Breast epithelium (tissue), 3 donors: ENCODE results near the gene ACSS1.

ENCODE experiments used
- CTCF ChIP-seq, 3 donors: fragments of 450-650 bp; IDR thresholded peaks; one replicate each; pipeline ENCODE4 v1.5.1; 2016 to 2017; ENCODE audit warnings: antibody characterized with exemption in 3 of 3, mild to moderate bottlenecking in 3 of 3, moderate library complexity in 3 of 3
- POLR2A ChIP-seq: fragments of 450-650 bp; IDR thresholded peaks from one replicate; pipeline ENCODE4 v1.6.1; 2016; ENCODE audit warnings: antibody characterized with exemption, mild to moderate bottlenecking, moderate library complexity
- POLR2AphosphoS5 ChIP-seq, 3 donors: sonication (generic); formaldehyde crosslinking; IDR thresholded peaks; one replicate each; pipeline ENCODE4 v1.6.1; 2017; ENCODE audit warnings: antibody characterized with exemption in 3 of 3

- TF ChIP-seq CTCF (IDR thresholded peaks at IDR 0.05) (no peak), POLR2A (no peak), POLR2AphosphoS5 (IDR thresholded peaks at IDR 0.05) (no peak)
These were observed 87.8 kb downstream of the ACSS1 start for GRCh38 chr20:24970030-24970553.
